HG03571 (cell line): ENCODE results near the gene DNAJC16.

Source experiments
- ATAC-seq: cut with Tn5 transposase; IDR thresholded peaks from one replicate; pipeline ENCODE4 v1.9.1; 2021; ENCODE audit not compliant: unreplicated experiment

DNAJC16 gene

GRCh38 chr1:15531682-15532081, 5.0 kb downstream of the DNAJC16 start:
- no peak for ATAC-seq

DNA sequence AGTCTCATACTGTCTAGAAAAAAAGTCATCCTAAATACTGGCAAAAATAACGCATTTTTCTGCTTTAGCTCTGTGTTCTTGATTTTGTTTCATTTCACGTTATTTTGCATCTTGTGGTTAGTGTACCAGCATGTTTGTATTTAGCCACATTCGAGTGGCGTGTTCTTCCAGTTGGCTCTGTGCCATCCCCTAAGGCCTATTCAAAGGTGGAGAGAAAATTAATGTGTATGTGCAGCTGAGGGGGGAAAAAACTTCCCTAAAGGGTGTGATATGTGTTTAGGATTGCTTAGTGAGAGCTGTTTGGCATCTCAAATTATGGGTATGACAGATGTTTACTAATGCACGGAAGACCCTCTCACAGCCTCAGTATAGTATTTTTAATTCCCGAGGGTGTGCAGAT, 12.1 kb downstream of the DNAJC16 start:
- no peak for ATAC-seq

DNA sequence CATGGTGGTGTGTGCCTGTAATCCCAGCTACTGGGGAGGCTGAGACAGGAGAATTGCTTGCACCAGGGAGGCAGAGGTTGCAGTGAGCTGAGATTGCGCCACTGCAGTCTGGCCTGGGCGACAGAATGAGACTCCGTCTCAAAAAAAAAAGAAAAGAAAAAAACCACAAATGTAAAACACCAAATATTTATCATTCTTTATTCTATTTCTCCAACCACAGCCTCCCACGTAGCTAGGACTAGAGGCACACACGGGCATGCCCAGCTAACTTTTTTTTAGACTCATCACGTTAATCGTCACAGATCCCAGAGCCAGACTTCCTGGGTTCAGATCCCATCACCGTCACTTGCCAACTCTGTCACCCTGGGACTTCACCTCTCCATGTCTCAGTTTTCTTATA, 13.5 kb downstream of the DNAJC16 start:
- no peak for ATAC-seq

GRCh38 chr1:15541231-15541792, 14.7 kb downstream of the DNAJC16 start:
- no peak for ATAC-seq

GRCh38 chr1:15542388-15543250, 16.0 kb downstream of the DNAJC16 start:
- no peak for ATAC-seq

- ATAC-seq = no peak
These were observed 16.6 kb downstream of the DNAJC16 start for GRCh38 chr1:15543251-15543588.

GRCh38 chr1:15543589-15544568, 17.2 kb downstream of the DNAJC16 start:
- ATAC-seq = no peak

DNA sequence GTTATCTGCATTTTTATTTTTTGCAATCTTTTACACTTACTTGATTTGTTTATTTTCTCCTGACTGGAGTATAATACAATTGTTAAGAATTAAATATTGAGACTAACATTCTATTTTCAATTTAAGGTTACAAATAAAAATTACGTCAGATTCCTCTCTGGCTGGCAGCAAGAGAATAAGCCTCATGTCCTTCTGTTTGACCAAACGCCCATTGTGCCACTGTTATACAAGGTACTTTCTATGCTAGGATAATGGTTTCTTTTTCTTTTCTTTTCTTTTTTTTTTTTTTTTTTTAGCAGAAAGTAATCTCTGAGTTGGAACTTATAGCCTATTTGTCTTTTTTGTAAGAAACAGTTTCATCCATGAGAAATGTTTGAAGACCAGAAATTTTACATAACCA, 20.0 kb downstream of the DNAJC16 start:
- ATAC-seq = no peak

GRCh38 chr1:15550573-15550972, 23.9 kb downstream of the DNAJC16 start:
- no peak for ATAC-seq

- no peak for ATAC-seq
These were observed 30.4 kb downstream of the DNAJC16 start for GRCh38 chr1:15557008-15557407.

GRCh38 chr1:15557594-15557993, 30.9 kb downstream of the DNAJC16 start:
- no peak for ATAC-seq

DNA sequence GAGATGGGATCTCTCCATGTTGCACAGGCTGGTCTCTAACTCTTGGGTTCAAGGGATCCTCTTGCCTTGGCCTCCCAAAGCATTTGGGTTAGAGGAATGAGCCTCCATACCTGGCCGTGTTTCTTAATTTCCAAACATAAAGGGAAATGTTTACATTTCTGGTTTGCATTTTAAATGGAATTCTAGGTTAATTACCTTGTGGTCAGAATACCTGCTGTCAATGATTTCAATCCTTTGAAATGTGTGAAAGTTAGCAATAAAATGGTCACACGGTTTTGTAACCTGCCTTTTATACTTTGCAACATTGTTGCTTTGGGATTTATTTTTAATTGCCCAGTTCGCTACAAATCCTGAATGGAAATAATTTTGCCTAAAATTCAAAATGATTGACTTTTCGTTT, 31.9 kb downstream of the DNAJC16 start:
- no peak for ATAC-seq

DNA sequence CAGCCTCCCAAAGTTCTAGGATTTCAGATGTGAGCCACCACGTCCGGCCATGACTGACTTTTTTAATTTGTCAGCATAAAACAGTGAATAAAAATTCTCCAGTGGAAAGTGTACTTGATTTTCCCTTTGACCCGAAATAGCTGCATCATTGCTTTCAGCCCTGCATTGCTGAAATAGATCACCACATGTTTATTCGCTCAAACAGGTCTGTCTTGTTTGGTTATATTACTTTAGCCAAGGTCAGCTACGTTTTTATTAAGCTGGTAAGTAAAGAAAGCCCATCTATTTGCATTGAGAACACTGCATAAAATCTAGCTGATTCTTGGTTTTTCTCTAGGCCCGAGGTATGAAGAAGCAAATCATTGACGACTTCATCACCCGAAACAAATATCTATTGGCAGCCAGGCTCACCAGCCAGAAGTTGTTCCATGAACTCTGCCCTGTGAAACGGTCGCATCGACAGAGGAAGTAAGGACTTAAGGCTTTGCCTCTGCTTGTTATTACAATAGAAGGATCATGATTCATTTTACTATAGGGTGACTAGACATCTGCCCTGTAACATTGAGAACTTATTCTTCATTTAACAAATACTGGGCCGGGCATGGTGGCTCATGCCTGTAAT, 32.7 kb downstream of the DNAJC16 start:
- ATAC-seq = no peak

- no peak for ATAC-seq
These were observed 41.9 kb downstream of the DNAJC16 start for GRCh38 chr1:15568387-15569073.

- no peak for ATAC-seq
These were observed 44.2 kb downstream of the DNAJC16 start for GRCh38 chr1:15570861-15571260.

- no peak for ATAC-seq
These were observed 44.6 kb downstream of the DNAJC16 start for GRCh38 chr1:15571266-15571665.

GRCh38 chr1:15573477-15573876, 46.8 kb downstream of the DNAJC16 start:
- ATAC-seq = no peak

DNA sequence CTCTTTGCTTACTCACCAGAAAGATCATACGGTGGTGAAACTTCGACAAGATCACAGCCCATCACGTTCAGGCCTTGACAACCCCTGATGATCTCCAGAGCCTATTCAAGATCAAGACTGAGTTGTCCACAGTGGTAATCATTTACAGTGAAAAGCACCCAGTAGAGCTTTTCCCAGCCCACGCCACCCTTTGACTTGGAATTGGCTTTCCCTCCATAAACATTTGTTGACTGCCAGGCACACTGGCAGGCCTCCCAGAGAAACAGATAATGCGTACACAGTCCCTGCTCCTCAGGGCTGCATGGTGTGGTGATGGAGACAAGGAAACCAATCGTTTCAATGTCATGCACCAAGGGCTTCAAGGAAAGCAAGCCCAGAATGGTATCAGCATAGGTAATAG, 48.1 kb downstream of the DNAJC16 start:
- no peak for ATAC-seq

DNA sequence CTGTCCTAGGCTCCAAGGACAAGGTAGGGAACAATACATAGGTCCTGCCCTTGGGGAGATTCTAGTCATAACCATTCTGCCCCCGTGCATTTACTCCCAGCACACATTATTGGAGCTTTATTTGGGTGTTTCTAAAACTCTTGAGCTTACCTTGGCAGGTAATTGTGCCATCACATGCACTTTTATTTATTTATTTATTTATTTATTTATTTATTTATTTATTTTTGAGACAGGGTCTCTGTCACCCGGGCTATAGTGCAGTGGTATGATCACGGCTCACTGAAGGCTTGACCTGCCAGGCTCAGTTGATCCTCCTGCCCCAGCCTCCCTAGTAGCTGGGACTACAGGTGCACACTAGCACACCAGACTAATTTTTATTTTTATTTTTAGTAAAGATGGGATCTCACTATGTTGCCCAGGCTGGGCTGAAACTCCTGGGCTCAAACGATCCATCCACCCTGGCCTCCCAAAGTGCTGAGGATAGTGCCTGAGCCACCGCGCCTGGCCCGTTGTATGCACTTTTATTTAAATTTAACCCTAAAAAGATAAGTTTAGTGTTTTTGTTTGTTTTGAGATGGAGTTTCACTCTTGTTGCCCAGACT, 49.0 kb downstream of the DNAJC16 start:
- ATAC-seq = no peak

GRCh38 chr1:15577691-15578090, 51.0 kb downstream of the DNAJC16 start:
- no peak for ATAC-seq
